ENCODE data around the gene YBX3. TPM values are rescaled to one million over a fixed set of nuclear protein-coding genes. Genes with fewer than 3 reads are reported as not detected.

The YBX3 gene
- total and polyA plus RNA-seq, 2 of the 13 experiments (the other 11 are each of a cell fraction or from before 2014, with no cell fraction given): 77.5 to 99.6 TPM

- Histone ChIP-seq H3K9ac (ENCODE audit: insufficient read depth, low read depth, low read length) (no peak overlapping the region), H2AFZ (ENCODE audit: low read length) (no peak overlapping the region), H3K27me3 (ENCODE audit: control insufficient read depth in 1 of 2, insufficient read depth in 2 of 2, low read length in 2 of 2) (no peaks in the 10 kb centered on the region; a peak in 1 of 5 replicates), H3K4me1 (ENCODE audit: insufficient read depth, low read length) (peaks cover 53% of the 10 kb centered on the region), H3K27ac (ENCODE audit: extremely low read length, insufficient read depth, low read length) (no peak overlapping the region), H3K9me3 (ENCODE audit: low read length) (no peaks in the 10 kb centered on the region), H3K79me2 (ENCODE audit: insufficient read depth, low read length) (peaks cover 68% of the 10 kb centered on the region), H3K4me3 (replicated peaks in 1 of 3; ENCODE audit: insufficient read depth in 1 of 3, low read depth in 2 of 3, low read length in 3 of 3) (no peak overlapping the region), H4K20me1 (ENCODE audit: insufficient read depth, low read length) (peaks cover 43% of the 10 kb centered on the region), H3K4me2 (ENCODE audit: low read depth, low read length) (peak overlapping the region; percentile 94; the same call in 1 of the 2 replicates), H3K36me3 (replicated peaks in 1 of 2; ENCODE audit: control insufficient read depth in 1 of 2, insufficient read depth in 2 of 2, low read length in 2 of 2) (peaks cover 6 to 38% of the 10 kb centered on the region in 2 experiments)
- ChIA-PET CTCF (ENCODE audit: low intra/inter-chr PET ratio, low total read pairs) (no interaction called here), POLR2A (interaction anchor here (1.0 kb wide), 1 partner anchor 28 kb away, joined by 3 read pairs; no protein-coding TSS in a partner anchor)
- TF ChIP-seq ZNF446 (CRISPR knock-in tag; IDR thresholded peaks at IDR 0.05): no peak
- TF ChIP-seq ZNF557 (CRISPR knock-in tag; IDR thresholded peaks at IDR 0.05): no peak
- no peak for TF ChIP-seq ATRX (CRISPR knock-in tag; IDR thresholded peaks at IDR 0.05; ENCODE audit: borderline replicate concordance)
- FAIRE-seq (no peak), DNase-seq (ENCODE audit: low spot score) (no peak), ATAC-seq (no peak)
- 87% methylated on average over 4 of the region's 4 CpGs for WGBS (ENCODE audit: low lambda C conversion rate)
- no TSS peak for BruUV-seq (replicated peaks)
- intact Hi-C loops (cut with micrococcal nuclease; ENCODE audit: unreplicated experiment): no loop called here
- in situ Hi-C loops (cut with HindIII; ENCODE audit: extremely low pct_ligation_motif_present, low pct_unique_long_range_greater_than_20kb): no loop called here
These were observed 3.6 kb downstream of the YBX3 start for GRCh38 chr12:10719482-10719881.

- H3K4me3 ChIP-seq (replicated peaks in 1 of 3; ENCODE audit: insufficient read depth in 1 of 3, low read depth in 2 of 3, low read length in 3 of 3): no peak overlapping the region
These were observed 4.8 kb downstream of the YBX3 start for GRCh38 chr12:10718279-10718821.

More at GRCh38 chr12:10718279-10718821, 4.8 kb downstream of the YBX3 start:
- intact Hi-C loops (cut with micrococcal nuclease; ENCODE audit: unreplicated experiment): no loop called here
- ATAC-seq (no peak), DNase-seq (ENCODE audit: low spot score) (no peak), FAIRE-seq (no peak)
- H3K79me2 ChIP-seq (ENCODE audit: insufficient read depth, low read length): peaks cover 64% of the 10 kb centered on the region
- H3K27ac ChIP-seq (ENCODE audit: extremely low read length, insufficient read depth, low read length): no peak overlapping the region
- peaks cover 43% of the 10 kb centered on the region for H4K20me1 ChIP-seq (ENCODE audit: insufficient read depth, low read length)
- no peaks in the 10 kb centered on the region; a peak in 1 of 5 replicates for H3K27me3 ChIP-seq (ENCODE audit: control insufficient read depth in 1 of 2, insufficient read depth in 2 of 2, low read length in 2 of 2)
- no peak overlapping the region for H2AFZ ChIP-seq (ENCODE audit: low read length)
- peak overlapping the region; percentile 14; the same call in 1 of the 2 replicates for H3K4me2 ChIP-seq (ENCODE audit: low read depth, low read length)
- no peak overlapping the region for H3K9ac ChIP-seq (ENCODE audit: insufficient read depth, low read depth, low read length)
- H3K36me3 ChIP-seq (replicated peaks in 1 of 2; ENCODE audit: control insufficient read depth in 1 of 2, insufficient read depth in 2 of 2, low read length in 2 of 2): peaks cover 8 to 49% of the 10 kb centered on the region in 2 experiments
- ChIA-PET POLR2A (no interaction called here), CTCF (ENCODE audit: low intra/inter-chr PET ratio, low total read pairs) (no interaction called here)
- in situ Hi-C loops (cut with HindIII; ENCODE audit: extremely low pct_ligation_motif_present, low pct_unique_long_range_greater_than_20kb): no loop called here
- BruUV-seq (replicated peaks): no TSS peak
- H3K9me3 ChIP-seq (ENCODE audit: low read length): no peaks in the 10 kb centered on the region
- peaks cover 44% of the 10 kb centered on the region for H3K4me1 ChIP-seq (ENCODE audit: insufficient read depth, low read length)
- TF ChIP-seq HOMEZ (CRISPR knock-in tag; IDR thresholded peaks at IDR 0.05; ENCODE audit: low read depth) (no peak), HNRNPK (IDR thresholded peaks at IDR 0.05; ENCODE audit: low read depth, low read length, poor library complexity, severe bottlenecking) (peak; percentile 25)
- 90% methylated on average over 4 of the region's 4 CpGs for WGBS (ENCODE audit: low lambda C conversion rate)

Data from HepG2 (cell line).